Kidney epithelial cell (primary cell): Measurements from ENCODE around the gene FNDC11. TPM values are rescaled to one million over a fixed set of nuclear protein-coding genes. Genes with fewer than 3 reads are reported as not detected.

Experiments
- DNase-seq: peaks from one replicate; pipeline ENCODE4 v3.0.0-alpha.2; 2010; ENCODE audit warnings: low read depth
- H3K27me3 ChIP-seq: 2 replicates; pipeline ENCODE4 v1.6.0; 2011; ENCODE audit warnings: low read length; ENCODE audit not compliant: control insufficient read depth, insufficient read depth
- H3K36me3 ChIP-seq: 2 replicates; pipeline ENCODE4 v1.5.1; 2011; ENCODE audit warnings: low read length; ENCODE audit not compliant: control insufficient read depth, insufficient read depth
- H3K4me3 ChIP-seq: 2 replicates; pipeline ENCODE4 v1.5.1; 2011; ENCODE audit warnings: low read depth, mild to moderate bottlenecking, control low read depth, low read length
- total RNA-seq: library from RNA; depleted of rRNA; stranded (reverse); fragments of >200 nt; gene quantifications from 2 replicates; pipeline ENCODE4 v1.2.3, GENCODE V29; 2015
- TF ChIP-seq, protein P1 (sequence below): IDR thresholded peaks from 2 replicates; pipeline ENCODE4 v1.5.1; 2011; ENCODE audit warnings: mild to moderate bottlenecking, moderate library complexity, low read length, control low read depth, inconsistent platforms; ENCODE audit not compliant: insufficient read depth, poor library complexity, severe bottlenecking

The FNDC11 gene
- total RNA-seq, 1 donor from 2014 or later, result 1.1 TPM

DNA sequence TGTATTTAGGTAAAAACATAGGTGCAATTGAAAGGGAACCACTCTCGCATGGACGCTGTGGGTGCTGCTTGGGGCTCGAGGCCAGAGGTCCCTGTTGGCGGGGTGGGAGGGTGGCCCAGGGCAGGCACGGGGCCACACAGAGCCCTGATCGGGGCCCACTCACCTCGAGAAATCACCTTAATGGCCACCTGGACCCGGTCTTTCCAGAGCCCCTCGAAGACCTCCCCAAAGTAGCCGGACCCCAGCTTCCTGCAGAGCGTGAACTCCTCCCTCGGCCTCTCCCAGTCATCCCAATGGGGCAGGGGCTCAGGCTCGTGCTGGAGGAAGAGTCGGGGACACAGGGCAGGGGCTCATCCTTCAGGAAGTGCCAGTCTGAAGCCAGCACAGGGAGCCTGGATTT, 20.6 kb upstream of the FNDC11 start:
- H3K36me3 ChIP-seq, result no peaks in the 10 kb centered on the region
- TF ChIP-seq, protein P1, sequence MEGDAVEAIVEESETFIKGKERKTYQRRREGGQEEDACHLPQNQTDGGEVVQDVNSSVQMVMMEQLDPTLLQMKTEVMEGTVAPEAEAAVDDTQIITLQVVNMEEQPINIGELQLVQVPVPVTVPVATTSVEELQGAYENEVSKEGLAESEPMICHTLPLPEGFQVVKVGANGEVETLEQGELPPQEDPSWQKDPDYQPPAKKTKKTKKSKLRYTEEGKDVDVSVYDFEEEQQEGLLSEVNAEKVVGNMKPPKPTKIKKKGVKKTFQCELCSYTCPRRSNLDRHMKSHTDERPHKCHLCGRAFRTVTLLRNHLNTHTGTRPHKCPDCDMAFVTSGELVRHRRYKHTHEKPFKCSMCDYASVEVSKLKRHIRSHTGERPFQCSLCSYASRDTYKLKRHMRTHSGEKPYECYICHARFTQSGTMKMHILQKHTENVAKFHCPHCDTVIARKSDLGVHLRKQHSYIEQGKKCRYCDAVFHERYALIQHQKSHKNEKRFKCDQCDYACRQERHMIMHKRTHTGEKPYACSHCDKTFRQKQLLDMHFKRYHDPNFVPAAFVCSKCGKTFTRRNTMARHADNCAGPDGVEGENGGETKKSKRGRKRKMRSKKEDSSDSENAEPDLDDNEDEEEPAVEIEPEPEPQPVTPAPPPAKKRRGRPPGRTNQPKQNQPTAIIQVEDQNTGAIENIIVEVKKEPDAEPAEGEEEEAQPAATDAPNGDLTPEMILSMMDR, result no peak
- DNase-seq, result no peak
- H3K27me3 ChIP-seq, result peaks cover 32% of the 10 kb centered on the region
- H3K4me3 ChIP-seq, result no peak overlapping the region

DNA sequence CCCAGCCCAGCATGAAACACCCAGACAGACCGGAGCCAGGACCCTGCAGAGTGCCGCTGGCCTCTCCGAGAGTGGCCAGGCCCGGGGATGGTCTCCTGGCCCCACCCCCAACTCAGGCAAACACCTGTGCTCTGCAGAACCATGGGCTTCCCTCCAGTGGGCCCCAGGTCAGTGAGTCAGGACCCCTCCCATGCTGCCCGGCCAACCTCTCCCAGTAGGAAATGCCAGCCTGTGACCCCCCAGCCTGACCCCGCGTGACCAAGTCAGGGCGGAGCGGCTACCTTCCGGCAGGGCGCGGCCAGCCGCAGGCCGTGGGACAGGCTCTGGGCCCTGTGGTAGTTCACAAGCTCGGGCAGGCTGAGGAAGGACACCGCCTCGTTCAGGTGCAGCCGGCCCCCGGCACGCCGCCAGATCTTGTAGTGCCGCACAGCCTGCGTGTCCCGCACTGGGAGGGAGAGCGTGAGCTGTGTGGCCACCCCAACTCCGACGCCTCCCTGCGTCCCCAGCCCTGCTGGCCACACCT, 20.0 kb upstream of the FNDC11 start:
- Histone ChIP-seq H3K27me3 (peaks cover 32% of the 10 kb centered on the region), H3K4me3 (no peak overlapping the region), H3K36me3 (no peaks in the 10 kb centered on the region)
- TF ChIP-seq, protein P1, result no peak
- no peak for DNase-seq

DNA sequence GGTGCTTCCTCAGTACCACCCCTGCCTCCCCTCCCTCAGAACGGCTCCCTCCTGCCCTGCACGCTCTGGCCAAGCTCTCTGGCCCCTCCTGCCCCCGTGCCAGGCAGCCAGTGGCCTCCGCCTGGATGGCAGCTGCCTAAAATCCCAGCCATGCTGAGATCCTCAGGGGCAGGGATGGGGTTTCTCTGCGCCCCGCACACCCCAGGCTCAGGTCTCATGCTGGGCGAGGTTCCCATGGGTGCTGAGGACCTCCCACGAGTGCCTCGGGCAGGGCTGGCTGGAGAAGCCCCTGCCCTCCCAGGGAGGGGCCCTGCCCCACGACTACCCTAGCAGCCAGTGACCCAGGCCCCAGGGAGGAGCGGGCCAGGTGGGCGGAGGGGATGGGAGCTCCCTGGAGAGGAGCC, 19.5 kb upstream of the FNDC11 start:
- Histone ChIP-seq H3K27me3 (peaks cover 28% of the 10 kb centered on the region), H3K4me3 (no peak overlapping the region), H3K36me3 (no peaks in the 10 kb centered on the region)
- TF ChIP-seq, protein P1, result no peak
- no peak for DNase-seq

DNA sequence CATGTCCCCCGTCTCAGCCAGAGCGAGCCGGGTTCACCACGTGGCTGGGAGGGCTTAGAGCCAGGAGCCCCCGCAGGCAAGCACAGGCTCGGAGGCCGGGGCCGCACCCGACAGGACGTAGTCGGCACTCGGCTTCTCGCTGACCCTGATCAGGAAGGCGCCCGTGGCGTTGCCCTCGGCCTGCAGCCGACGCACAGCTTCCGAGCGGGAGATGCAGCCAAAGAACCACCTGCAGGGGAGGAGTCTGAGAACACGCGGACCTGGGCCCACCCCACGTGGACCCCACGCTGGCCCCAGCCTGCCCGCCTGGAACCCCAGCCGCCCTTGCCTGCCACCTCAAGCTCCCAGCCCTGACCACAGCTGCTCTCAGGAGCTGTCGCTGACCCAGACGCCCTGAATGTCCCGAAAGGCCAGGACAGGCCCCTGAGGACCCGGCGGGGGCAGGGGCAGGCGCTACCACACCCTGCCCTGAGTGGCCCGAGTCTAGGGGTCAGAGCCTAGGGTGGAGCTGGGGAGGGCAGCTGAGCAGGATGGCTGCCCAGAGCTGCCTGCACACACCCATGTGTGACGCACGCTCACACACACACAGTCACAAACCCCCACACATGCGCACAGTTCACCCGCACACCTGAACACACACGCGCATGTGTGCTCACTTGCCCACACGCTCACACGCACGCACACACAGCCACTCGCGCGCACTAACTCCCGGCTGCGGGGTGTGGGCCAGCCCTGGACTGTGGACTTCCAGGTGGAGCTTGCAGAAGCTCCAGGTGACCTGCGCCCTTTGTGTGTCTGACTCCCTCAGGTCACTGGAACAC, 18.9 kb upstream of the FNDC11 start:
- no peak for DNase-seq
- no peak overlapping the region for H3K4me3 ChIP-seq
- H3K36me3 ChIP-seq, result no peaks in the 10 kb centered on the region
- TF ChIP-seq, protein P1, result no peak
- peaks cover 24% of the 10 kb centered on the region for H3K27me3 ChIP-seq

DNA sequence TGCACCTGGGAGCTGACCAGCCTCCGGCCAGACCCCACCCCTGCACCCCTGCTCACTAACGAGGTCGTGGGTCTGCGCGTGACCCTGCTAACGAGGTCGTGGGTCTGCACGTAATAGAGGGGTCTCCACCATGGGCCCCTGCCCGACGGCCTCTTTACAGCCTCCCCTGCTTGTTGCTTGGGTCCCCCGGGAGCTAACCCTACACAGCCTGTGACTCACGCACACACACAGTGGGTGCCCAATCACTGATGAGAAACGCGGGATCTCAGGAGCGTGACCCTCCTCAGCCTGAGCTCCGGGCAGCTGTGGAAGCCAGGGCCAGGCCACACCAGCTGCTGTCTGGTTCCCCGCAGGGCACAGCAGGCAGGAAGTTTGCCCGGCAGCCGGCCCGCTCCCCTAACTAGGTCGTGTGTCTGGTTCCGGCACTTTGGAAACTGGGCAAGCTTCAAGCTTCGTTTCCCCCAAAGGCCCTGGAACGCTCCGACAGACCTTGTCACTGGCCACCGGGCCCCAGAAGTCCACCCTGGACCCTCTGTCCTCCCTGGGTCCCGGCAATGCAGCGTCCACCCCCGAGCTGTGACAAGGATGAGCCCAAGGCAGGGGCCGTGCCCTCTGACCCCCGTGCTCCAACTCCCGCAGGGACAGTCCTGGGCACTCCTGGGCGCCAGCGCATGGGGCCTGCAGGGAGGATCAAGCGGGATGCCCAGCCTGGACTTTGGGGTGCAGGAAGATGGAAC, 17.6 kb upstream of the FNDC11 start:
- Histone ChIP-seq H3K27me3 (peaks cover 29% of the 10 kb centered on the region), H3K36me3 (no peaks in the 10 kb centered on the region), H3K4me3 (no peak overlapping the region)
- TF ChIP-seq, protein P1, result no peak
- DNase-seq, result no peak
